Natural killer cell (primary cell): Measurements from ENCODE around the gene CCDC90B. TPM values are rescaled to one million over a fixed set of nuclear protein-coding genes. Genes with fewer than 3 reads are reported as not detected.
"Not testable (repeated sequence)": the region's sequence is repeated elsewhere in the genome, so short reads cannot be mapped to it uniquely, and the experiment has no call there.

ENCODE experiments used
- ATAC-seq, 3 donors: fragments of 150-1000 bp in 2 of 3; fragments of 200-7000 bp in 1 of 3; cut with Tn5 transposase; 1 replicate in 1 of 3; 2 replicates in 2 of 3; pipeline ENCODE4 v1.10.0; 2021; ENCODE audit warnings: mild to moderate bottlenecking in 2 of 3, moderate library complexity in 2 of 3
- DNase-seq, 2 donors: peaks; one replicate each; pipeline versions ENCODE4 v3.0.0 to v3.0.0-alpha.2; 2013 to 2021; ENCODE audit warnings: mixed read lengths in 1 of 2
- H3K27ac ChIP-seq: one replicate; pipeline ENCODE4 v1.5.1; 2013; ENCODE audit warnings: mild to moderate bottlenecking, low read length
- H3K27me3 ChIP-seq: one replicate; pipeline ENCODE4 v1.6.1; 2013; ENCODE audit warnings: low read length; ENCODE audit not compliant: control insufficient read depth, insufficient read depth
- H3K36me3 ChIP-seq: one replicate; pipeline ENCODE4 v1.6.1; 2013; ENCODE audit warnings: low read length; ENCODE audit not compliant: control insufficient read depth, insufficient read depth
- H3K4me1 ChIP-seq: one replicate; pipeline ENCODE4 v1.6.1; 2013; ENCODE audit warnings: low read length; ENCODE audit not compliant: control insufficient read depth, insufficient read depth
- H3K4me3 ChIP-seq: one replicate; pipeline ENCODE4 v1.5.1; 2013; ENCODE audit warnings: low read length
- H3K9me3 ChIP-seq: one replicate; pipeline ENCODE4 v1.6.1; 2013; ENCODE audit warnings: low read length; ENCODE audit not compliant: control insufficient read depth, insufficient read depth
- H3K27ac Mint-ChIP-seq, 2 donors: one replicate each; pipeline ENCODE4 v1.8.0; 2022; ENCODE audit warnings: mild to moderate bottlenecking in 2 of 2, mixed read lengths in 2 of 2, moderate library complexity in 1 of 2
- H3K27me3 Mint-ChIP-seq, 2 donors: one replicate each; pipeline ENCODE4 v1.8.0; 2022; ENCODE audit warnings: low read depth in 2 of 2, mixed read lengths in 2 of 2
- H3K36me3 Mint-ChIP-seq: one replicate; pipeline ENCODE4 v1.8.0; 2022; ENCODE audit warnings: mixed read lengths
- H3K4me1 Mint-ChIP-seq, 2 donors: one replicate each; pipeline ENCODE4 v1.8.0; 2022; ENCODE audit warnings: mixed read lengths in 2 of 2
- H3K4me3 Mint-ChIP-seq: one replicate; pipeline ENCODE4 v1.8.0; 2022; ENCODE audit warnings: mild to moderate bottlenecking, moderate library complexity, mixed read lengths
- H3K9me3 Mint-ChIP-seq, 2 donors: one replicate each; pipeline ENCODE4 v1.8.0; 2022; ENCODE audit warnings: mixed read lengths in 2 of 2
- WGBS: methylation state at CpG from one replicate; pipeline ENCODE4 v1.1.7; 2013; ENCODE audit warnings: missing lambda C conversion rate; ENCODE audit not compliant: insufficient coverage; 5-methylcytosine and 5-hydroxymethylcytosine counted together
- intact Hi-C: fragments of 100-400 bp; cut with micrococcal nuclease; formaldehyde crosslinking; loops from one replicate; pipeline ENCODE4 v1.14.2; 2022
- total RNA-seq, 4 donors: library from RNA; stranded (reverse); fragments of 120-200 nt in 1 of 4; gene quantifications; one replicate each; pipeline versions ENCODE4 v1.2.3 to v1.2.4, GENCODE V29; 2013 to 2022
- TF ChIP-seq, protein P1 (sequence below): fragments of 200-600 bp; IDR thresholded peaks from one replicate; pipeline ENCODE4 v1.8.0; 2022; ENCODE audit warnings: antibody characterized with exemption

The CCDC90B gene
- total RNA-seq, 3 donors from 2014 or later (not counting 1 experiment from before 2014, with no cell fraction given) = 27.3 to 30.2 (median 29.5) TPM

DNA sequence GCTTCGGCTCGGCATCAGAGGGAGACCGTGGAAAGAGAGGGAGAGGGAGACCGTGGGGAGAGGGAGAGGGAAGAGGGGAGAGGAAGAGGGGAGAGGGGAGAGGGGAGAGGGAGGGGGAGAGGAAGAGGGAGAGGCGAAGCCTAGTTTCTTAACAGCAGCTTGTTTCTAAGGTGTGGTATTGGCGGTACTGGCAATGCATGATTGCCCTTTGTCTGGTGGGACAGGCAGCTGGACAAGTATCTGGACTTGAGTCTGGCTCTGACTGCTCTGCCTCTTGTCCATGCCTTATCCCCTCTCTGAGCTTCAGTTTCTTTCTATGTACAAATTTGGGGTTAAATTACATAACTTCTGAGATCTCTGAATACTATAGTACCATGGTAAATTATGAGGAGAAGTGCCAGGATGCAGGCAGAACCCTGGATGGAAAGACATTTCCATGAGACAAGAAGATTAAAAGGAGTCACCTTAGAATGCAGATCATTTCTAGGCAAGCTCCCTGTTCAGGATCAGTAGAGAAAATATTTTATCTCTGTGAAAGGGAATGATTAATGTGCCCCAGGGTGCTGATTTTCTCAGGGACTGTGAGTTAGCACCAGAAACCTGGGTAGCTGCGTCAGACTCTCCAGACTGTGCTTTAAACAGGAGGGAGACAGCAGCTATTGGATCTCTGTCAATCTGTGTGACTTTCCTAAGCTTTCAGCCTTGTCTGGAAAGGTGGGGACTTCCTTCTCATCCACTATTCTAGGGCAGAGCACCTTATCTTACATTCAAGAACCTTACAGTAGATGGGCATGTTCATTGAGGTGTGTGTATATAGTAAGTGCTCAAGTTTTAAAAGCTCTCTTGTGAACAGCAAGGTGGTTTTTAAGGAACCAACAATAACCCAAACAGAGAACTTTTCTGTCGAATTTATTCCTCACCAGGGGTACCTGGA is 31.9 kb upstream of the CCDC90B start:
- Mint-ChIP-seq H3K4me3 (no peak overlapping the region), H3K27ac (no peak overlapping the region), H3K27me3 (peaks cover 5 to 23% of the 10 kb centered on the region in 2 donors), H3K9me3 (no peaks in the 10 kb centered on the region), H3K4me1 (no peaks in the 10 kb centered on the region), H3K36me3 (no peaks in the 10 kb centered on the region)
- DNase-seq (no peak), ATAC-seq (peak in 1 of 3 donors; percentile 24)
- TF ChIP-seq, protein P1, sequence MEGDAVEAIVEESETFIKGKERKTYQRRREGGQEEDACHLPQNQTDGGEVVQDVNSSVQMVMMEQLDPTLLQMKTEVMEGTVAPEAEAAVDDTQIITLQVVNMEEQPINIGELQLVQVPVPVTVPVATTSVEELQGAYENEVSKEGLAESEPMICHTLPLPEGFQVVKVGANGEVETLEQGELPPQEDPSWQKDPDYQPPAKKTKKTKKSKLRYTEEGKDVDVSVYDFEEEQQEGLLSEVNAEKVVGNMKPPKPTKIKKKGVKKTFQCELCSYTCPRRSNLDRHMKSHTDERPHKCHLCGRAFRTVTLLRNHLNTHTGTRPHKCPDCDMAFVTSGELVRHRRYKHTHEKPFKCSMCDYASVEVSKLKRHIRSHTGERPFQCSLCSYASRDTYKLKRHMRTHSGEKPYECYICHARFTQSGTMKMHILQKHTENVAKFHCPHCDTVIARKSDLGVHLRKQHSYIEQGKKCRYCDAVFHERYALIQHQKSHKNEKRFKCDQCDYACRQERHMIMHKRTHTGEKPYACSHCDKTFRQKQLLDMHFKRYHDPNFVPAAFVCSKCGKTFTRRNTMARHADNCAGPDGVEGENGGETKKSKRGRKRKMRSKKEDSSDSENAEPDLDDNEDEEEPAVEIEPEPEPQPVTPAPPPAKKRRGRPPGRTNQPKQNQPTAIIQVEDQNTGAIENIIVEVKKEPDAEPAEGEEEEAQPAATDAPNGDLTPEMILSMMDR = no peak
- intact Hi-C loops = no loop called here
- Histone ChIP-seq H3K27me3 (no peaks in the 10 kb centered on the region), H3K27ac (no peak overlapping the region), H3K9me3 (no peaks in the 10 kb centered on the region), H3K36me3 (no peaks in the 10 kb centered on the region), H3K4me3 (no peak overlapping the region), H3K4me1 (no peaks in the 10 kb centered on the region)
- WGBS = 94% methylated on average over 8 of the region's 8 CpGs

DNA sequence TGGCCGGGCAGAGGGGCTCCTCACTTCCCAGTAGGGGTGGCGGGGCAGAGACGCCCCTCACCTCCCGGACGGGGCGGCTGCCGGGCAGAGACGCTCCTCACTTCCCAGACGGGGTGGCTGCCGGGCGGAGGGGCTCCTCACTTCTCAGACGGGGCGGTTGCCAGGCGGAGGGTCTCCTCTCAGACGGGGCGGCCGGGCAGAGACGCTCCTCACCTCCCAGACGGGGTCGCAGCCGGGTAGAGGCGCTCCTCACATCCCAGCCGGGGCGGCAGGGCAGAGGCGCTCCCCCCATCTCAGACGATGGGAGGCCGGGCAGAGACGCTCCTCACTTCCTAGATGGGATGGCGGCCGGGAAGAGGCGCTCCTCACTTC is 30.7 kb upstream of the CCDC90B start:
- H3K4me1 Mint-ChIP-seq, H3K4me3 ChIP-seq, H3K36me3 Mint-ChIP-seq, H3K4me3 Mint-ChIP-seq, H3K27me3 ChIP-seq, H3K27ac ChIP-seq, DNase-seq, ATAC-seq, H3K27ac Mint-ChIP-seq, H3K9me3 Mint-ChIP-seq, intact Hi-C loops, H3K36me3 ChIP-seq, H3K4me1 ChIP-seq, H3K9me3 ChIP-seq: not testable (repeated sequence)
- WGBS = over 99% methylated on average over 17 of the region's 31 CpGs
- peaks cover 5 to 15% of the 10 kb centered on the region in 2 donors for H3K27me3 Mint-ChIP-seq

DNA sequence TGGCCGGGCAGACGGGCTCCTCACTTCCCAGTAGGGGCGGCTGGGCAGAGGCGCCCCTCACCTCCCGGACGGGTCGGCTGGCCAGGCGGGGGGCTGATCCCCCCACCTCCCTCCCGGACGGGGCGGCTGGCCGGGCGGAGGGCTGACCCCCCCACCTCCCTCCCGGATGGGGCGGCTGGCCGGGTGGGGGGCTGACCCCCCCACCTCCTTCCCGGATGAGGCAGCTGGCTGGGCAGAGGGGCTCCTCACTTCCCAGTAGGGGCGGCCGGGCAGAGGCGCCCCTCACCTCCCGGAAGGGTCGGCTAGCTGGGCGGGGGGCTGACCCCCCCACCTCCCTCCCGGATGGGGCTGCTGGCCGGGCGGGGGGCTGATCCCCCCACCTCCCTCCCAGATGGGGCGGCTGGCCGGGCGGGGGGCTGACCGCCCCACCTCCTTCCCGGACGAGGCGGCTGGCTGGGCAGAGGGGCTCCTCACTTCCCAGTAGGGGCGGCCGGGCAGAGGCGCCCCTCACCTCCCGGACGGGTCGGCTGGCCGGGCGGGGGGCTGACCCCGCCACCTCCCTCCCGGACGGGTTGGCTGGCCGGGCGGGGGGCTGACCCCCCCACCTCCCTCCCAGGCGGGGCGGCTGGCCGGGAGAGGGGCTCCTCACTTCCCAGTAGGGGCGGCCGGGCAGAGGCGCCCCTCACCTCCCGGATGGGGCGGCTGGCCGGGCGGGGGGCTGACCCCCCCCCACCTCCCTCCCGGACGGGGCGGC is 30.2 kb upstream of the CCDC90B start:
- not testable (repeated sequence) for ATAC-seq, DNase-seq

DNA sequence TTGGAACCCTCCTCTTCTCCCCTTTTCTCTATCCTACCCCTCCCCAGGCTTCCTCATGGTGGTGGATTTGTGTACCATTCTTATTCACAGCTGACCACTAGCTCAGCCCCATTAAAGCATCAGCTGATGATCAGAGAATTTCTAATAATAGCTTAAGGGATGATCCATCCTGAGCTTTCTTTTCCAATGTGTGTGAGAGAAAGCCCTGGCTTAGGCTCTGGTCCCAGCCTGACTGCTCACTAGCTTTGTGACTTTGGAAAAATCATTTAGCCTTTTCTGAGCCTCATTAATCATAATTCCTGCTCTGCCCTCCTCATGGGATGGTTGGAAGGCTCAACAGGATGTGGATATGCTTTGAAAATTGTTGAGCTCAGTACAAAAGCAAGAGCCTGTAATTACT is 26.3 kb upstream of the CCDC90B start:
- Histone ChIP-seq H3K9me3 (no peaks in the 10 kb centered on the region), H3K4me1 (no peaks in the 10 kb centered on the region), H3K4me3 (no peak overlapping the region), H3K36me3 (no peaks in the 10 kb centered on the region), H3K27ac (no peak overlapping the region), H3K27me3 (no peaks in the 10 kb centered on the region)
- H3K9me3 Mint-ChIP-seq = no peaks in the 10 kb centered on the region
- TF ChIP-seq, protein P1 = no peak
- DNase-seq (no peak), ATAC-seq (no peak)
- intact Hi-C loops = no loop called here
- H3K4me3 Mint-ChIP-seq = no peak overlapping the region
- H3K27ac Mint-ChIP-seq = no peak overlapping the region
- H3K27me3 Mint-ChIP-seq = peaks cover 12 to 33% of the 10 kb centered on the region in 2 donors
- no peaks in the 10 kb centered on the region for H3K4me1 Mint-ChIP-seq
- H3K36me3 Mint-ChIP-seq = no peaks in the 10 kb centered on the region

More for the DNA sequence above, 30.2 kb upstream of the CCDC90B start:
- H3K27ac ChIP-seq, H3K4me3 Mint-ChIP-seq, H3K9me3 Mint-ChIP-seq, H3K9me3 ChIP-seq, H3K36me3 ChIP-seq, H3K27me3 ChIP-seq, intact Hi-C loops, H3K36me3 Mint-ChIP-seq, H3K4me1 Mint-ChIP-seq, H3K4me3 ChIP-seq, H3K4me1 ChIP-seq, H3K27ac Mint-ChIP-seq: not testable (repeated sequence)
- peaks cover 7 to 15% of the 10 kb centered on the region in 2 donors for H3K27me3 Mint-ChIP-seq
- WGBS = 91% methylated on average over 31 of the region's 59 CpGs
